Lower leg skin (tissue), 3 donors: ENCODE measurements around the gene NXPH3.

Source experiments
- CTCF ChIP-seq, 3 donors: fragments of 450-650 bp; IDR thresholded peaks; one replicate each; pipeline ENCODE4 v1.5.1; 2016; ENCODE audit warnings: antibody characterized with exemption in 3 of 3, mild to moderate bottlenecking in 3 of 3, moderate library complexity in 2 of 3
- POLR2A ChIP-seq, 2 donors: fragments of 450-650 bp; IDR thresholded peaks; one replicate each; pipeline ENCODE4 v1.6.1; 2016 to 2017; ENCODE audit warnings: antibody characterized with exemption in 2 of 2, mild to moderate bottlenecking in 1 of 2, moderate library complexity in 1 of 2

- TF ChIP-seq CTCF (IDR thresholded peaks at IDR 0.05) (no peak), POLR2A (IDR thresholded peaks at IDR 0.05) (no peak)
These were observed 25.7 kb upstream of the NXPH3 start for GRCh38 chr17:49549691-49550678.
